K562 (cell line): Measurements from ENCODE around the gene ZNF521. TPM values are rescaled to one million over a fixed set of nuclear protein-coding genes. Genes with fewer than 3 reads are reported as not detected.
A peak's percentile ranks its signal among the peaks of the same experiment; 100 is the strongest.

Experiments used
- ATF1 ChIP-seq, 2 experiments: fragments of 450-650 bp in 1 of 2; IDR thresholded peaks; 2 replicates each; pipeline ENCODE4 v1.6.1; 2016; ENCODE audit warnings: missing compliant biosample characterization in 1 of 2, missing genetic modification characterization in 1 of 2
- CBFA2T3 ChIP-seq: fragments of 450-650 bp; IDR thresholded peaks from 2 replicates; pipeline ENCODE4 v1.6.1; 2017
- CCAR2 ChIP-seq: fragments of 200-400 bp; formaldehyde crosslinking; IDR thresholded peaks from 2 replicates; pipeline ENCODE4 v1.6.1; 2017; ENCODE audit warnings: mild to moderate bottlenecking, low read depth, low read length
- CCNT2 ChIP-seq: IDR thresholded peaks from 2 replicates; pipeline ENCODE4 v1.6.1; 2011; ENCODE audit warnings: borderline replicate concordance, low read depth, mild to moderate bottlenecking, moderate library complexity, mixed read lengths, low read length; ENCODE audit not compliant: insufficient read length; ENCODE audit errors: extremely low read depth
- EP400 ChIP-seq: fragments of 450-650 bp; IDR thresholded peaks from 2 replicates; pipeline ENCODE4 v1.6.1; 2017; ENCODE audit warnings: antibody characterized with exemption, mild to moderate bottlenecking, moderate library complexity
- HIVEP1 ChIP-seq: fragments of 250-450 bp; sonication (Bioruptor Pico); IDR thresholded peaks from 2 replicates; pipeline ENCODE4 v1.4.0; 2020; ENCODE audit warnings: mild to moderate bottlenecking
- IFI16 ChIP-seq: fragments of 250-450 bp; sonication (Bioruptor Pico); IDR thresholded peaks from 2 replicates; pipeline ENCODE4 v2.1.2; 2022; ENCODE audit warnings: mild to moderate bottlenecking, inconsistent platforms
- MCM2 ChIP-seq: fragments of 450-650 bp; IDR thresholded peaks from 2 replicates; pipeline ENCODE4 v1.6.1; 2017; ENCODE audit warnings: low read depth, mild to moderate bottlenecking
- MCM7 ChIP-seq, 2 experiments: fragments of 450-650 bp; IDR thresholded peaks; 2 replicates each; pipeline ENCODE4 v1.6.1; 2016 to 2018
- MTF1 ChIP-seq: fragments of 250-450 bp; sonication (Bioruptor Pico); IDR thresholded peaks from 2 replicates; pipeline ENCODE4 v1.9.0; 2021; ENCODE audit warnings: moderate library complexity, mild to moderate bottlenecking, inconsistent platforms, borderline replicate concordance
- PCBP2 ChIP-seq: fragments of 200-400 bp; formaldehyde crosslinking; IDR thresholded peaks from 2 replicates; pipeline ENCODE4 v1.6.1; 2018; ENCODE audit warnings: low read length, low read depth, mild to moderate bottlenecking, moderate library complexity; ENCODE audit not compliant: poor library complexity, severe bottlenecking
- SMAD4 ChIP-seq: fragments of 250-450 bp; sonication (Bioruptor Pico); conservative IDR thresholded peaks from 2 replicates; pipeline ENCODE4 v1.8.0; 2021; ENCODE audit warnings: inconsistent platforms, mild to moderate bottlenecking, moderate library complexity
- SRSF7 ChIP-seq: fragments of 200-400 bp; formaldehyde crosslinking; optimal IDR thresholded peaks from 2 replicates; pipeline ENCODE3; 2017; ENCODE audit warnings: mild to moderate bottlenecking, low read depth, low read length
- STAG1 ChIP-seq: sonication (generic); formaldehyde crosslinking; IDR thresholded peaks from 2 replicates; pipeline ENCODE4 v1.5.0; 2020; ENCODE audit warnings: missing genetic modification reagents, borderline replicate concordance
- STAT5B ChIP-seq: fragments of 250-450 bp; sonication (Bioruptor Pico); IDR thresholded peaks from 2 replicates; pipeline ENCODE4 v1.8.0; 2021; ENCODE audit warnings: mild to moderate bottlenecking, inconsistent platforms
- TAF15 ChIP-seq: fragments of 200-400 bp; formaldehyde crosslinking; IDR thresholded peaks from 2 replicates; pipeline ENCODE4 v1.6.1; 2017; ENCODE audit warnings: mild to moderate bottlenecking, low read depth, low read length, moderate library complexity
- TARDBP ChIP-seq: fragments of 450-650 bp; IDR thresholded peaks from 2 replicates; pipeline ENCODE4 v1.6.1; 2016
- TBP ChIP-seq: optimal IDR thresholded peaks from 2 replicates; pipeline ENCODE3; 2011; ENCODE audit warnings: low read depth, low read length, improper control_type of control experiment
- YBX1 ChIP-seq: fragments of 450-650 bp; IDR thresholded peaks from 2 replicates; pipeline ENCODE4 v1.7.1; 2016; ENCODE audit warnings: mild to moderate bottlenecking
- ZBTB7A ChIP-seq: IDR thresholded peaks from 2 replicates; pipeline ENCODE4 v1.6.1; 2011; ENCODE audit warnings: low read depth, mild to moderate bottlenecking, low read length, moderate library complexity, borderline replicate concordance; ENCODE audit not compliant: control insufficient read depth
- ZNF12 ChIP-seq: sonication (generic); formaldehyde crosslinking; IDR thresholded peaks from 2 replicates; pipeline ENCODE4 v1.4.0; 2020; ENCODE audit warnings: mild to moderate bottlenecking, missing genetic modification reagents
- ZNF324 ChIP-seq: fragments of 250-450 bp; sonication (Bioruptor Pico); IDR thresholded peaks from 2 replicates; pipeline ENCODE4 v1.4.0; 2020; ENCODE audit warnings: mild to moderate bottlenecking
- polyA plus RNA-seq, 8 experiments: library from polyadenylated mRNA; depleted of rRNA in 4 of 8; stranded (reverse) in 5 of 8; unstranded in 3 of 8; fragments of >200 nt; fragmentation: Nextera tagmentation in 2 of 8; fragmentation: Illumina TruSeq in 1 of 8; extraction: Ambion mirVana in 2 of 8; extraction: Trizol in 1 of 8; gene quantifications; 2 replicates each; pipeline versions ENCODE4 v1.2.1 to v1.2.3, GENCODE V29; 2011 to 2014; ENCODE audit warnings: inconsistent platforms in 1 of 8, missing spikeins in 1 of 8
- total RNA-seq, 7 experiments: library from RNA; depleted of rRNA in 6 of 7; stranded (reverse); fragments of >200 nt in 6 of 7; fragmentation: Illumina TruSeq in 2 of 7; extraction: Trizol in 2 of 7; gene quantifications; 2 replicates each; pipeline versions ENCODE4 v1.2.1 to v1.2.3, GENCODE V29; 2011 to 2021; ENCODE audit warnings: low replicate concordance in 1 of 7
- TF ChIP-seq, protein P1 (sequence below): fragments of 250-450 bp; sonication (Bioruptor Pico); IDR thresholded peaks from 2 replicates; pipeline ENCODE4 v1.4.0; 2020; ENCODE audit warnings: mild to moderate bottlenecking
- TF ChIP-seq, protein P2 (sequence below): fragments of 450-650 bp; formaldehyde crosslinking; IDR thresholded peaks from 2 replicates; pipeline ENCODE4 v1.4.0; 2020; ENCODE audit warnings: mild to moderate bottlenecking
- TF ChIP-seq, protein P3 (sequence below), 2 experiments: IDR thresholded peaks; 2 replicates each; pipeline ENCODE4 v1.6.1; 2011; ENCODE audit warnings: borderline replicate concordance in 1 of 2, control low read depth in 1 of 2, low read depth in 1 of 2, low read length in 1 of 2, mild to moderate bottlenecking in 1 of 2, mixed read lengths in 1 of 2, moderate library complexity in 1 of 2; ENCODE audit not compliant: insufficient read depth in 1 of 2, insufficient read length in 1 of 2, poor library complexity in 1 of 2, severe bottlenecking in 1 of 2; ENCODE audit errors: extremely low read depth in 1 of 2

ZNF521 gene
- total and polyA plus RNA-seq, 9 of the 15 experiments (the other 6 are each of a cell fraction or from before 2014, with no cell fraction given), result 1.2 to 5.8 (median 1.6) TPM

DNA sequence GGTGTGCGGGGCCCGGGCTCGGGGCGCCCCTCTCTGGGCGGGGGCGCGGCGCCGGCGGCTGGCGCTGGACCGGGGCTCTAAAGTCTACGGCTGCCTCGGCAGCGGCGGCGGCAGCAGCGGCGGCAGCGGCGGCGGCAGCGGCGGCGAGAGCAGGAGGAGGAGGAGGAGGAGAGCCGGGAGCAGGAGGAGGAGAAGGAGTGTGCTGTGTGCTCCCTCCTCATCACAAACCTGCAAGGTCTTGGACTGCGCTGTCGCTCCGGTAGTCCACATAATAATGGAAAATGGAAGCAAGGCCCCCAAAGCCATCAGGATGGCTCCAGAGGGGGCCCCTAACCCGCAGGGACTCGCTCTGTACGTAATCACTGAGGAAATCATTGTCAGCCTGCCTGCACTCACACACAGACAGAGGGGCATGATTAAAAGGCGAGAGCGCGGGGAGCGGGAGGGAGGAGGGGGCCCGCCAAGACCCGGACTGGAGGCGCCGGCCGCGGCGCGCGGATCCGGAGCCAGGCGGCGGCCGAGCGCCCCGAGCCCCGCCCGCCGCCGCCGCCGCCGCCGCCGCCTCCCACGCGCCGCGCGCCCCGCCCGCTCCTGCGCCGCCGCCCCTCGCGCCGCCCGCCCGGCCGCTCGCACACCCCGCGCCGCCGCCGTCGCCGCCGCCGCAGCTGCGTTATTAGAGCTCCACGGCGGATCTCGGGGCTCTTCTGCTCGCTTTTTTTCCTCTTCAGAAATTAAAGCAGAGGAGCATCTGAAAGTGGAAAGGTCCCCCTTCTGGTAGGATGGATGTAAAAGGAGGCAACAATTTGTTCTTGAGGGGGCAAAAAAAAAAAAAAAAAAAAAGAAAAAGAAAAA lies at the start of gene ZNF521 (continued):
- TF ChIP-seq, protein P1, sequence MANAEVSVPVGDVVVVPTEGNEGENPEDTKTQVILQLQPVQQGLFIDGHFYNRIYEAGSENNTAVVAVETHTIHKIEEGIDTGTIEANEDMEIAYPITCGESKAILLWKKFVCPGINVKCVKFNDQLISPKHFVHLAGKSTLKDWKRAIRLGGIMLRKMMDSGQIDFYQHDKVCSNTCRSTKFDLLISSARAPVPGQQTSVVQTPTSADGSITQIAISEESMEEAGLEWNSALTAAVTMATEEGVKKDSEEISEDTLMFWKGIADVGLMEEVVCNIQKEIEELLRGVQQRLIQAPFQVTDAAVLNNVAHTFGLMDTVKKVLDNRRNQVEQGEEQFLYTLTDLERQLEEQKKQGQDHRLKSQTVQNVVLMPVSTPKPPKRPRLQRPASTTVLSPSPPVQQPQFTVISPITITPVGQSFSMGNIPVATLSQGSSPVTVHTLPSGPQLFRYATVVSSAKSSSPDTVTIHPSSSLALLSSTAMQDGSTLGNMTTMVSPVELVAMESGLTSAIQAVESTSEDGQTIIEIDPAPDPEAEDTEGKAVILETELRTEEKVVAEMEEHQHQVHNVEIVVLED (CRISPR knock-in tag), result peak; percentile 85
- TF ChIP-seq SMAD4 (CRISPR knock-in tag), result peak; percentile 88
- peak; percentile 71 for TF ChIP-seq CCNT2
- TF ChIP-seq TAF15, result no peak
- no peak for TF ChIP-seq PCBP2
- TF ChIP-seq CCAR2, result no peak
- TF ChIP-seq MCM7 (IDR thresholded peaks at IDR 0.05), result no peak
- TF ChIP-seq TBP, result no peak
- no peak for TF ChIP-seq MTF1 (CRISPR knock-in tag)
- no peak for TF ChIP-seq YBX1
- peak; percentile 20; the same call in 1 of the 2 replicates for TF ChIP-seq ZBTB7A
- TF ChIP-seq, protein P2, sequence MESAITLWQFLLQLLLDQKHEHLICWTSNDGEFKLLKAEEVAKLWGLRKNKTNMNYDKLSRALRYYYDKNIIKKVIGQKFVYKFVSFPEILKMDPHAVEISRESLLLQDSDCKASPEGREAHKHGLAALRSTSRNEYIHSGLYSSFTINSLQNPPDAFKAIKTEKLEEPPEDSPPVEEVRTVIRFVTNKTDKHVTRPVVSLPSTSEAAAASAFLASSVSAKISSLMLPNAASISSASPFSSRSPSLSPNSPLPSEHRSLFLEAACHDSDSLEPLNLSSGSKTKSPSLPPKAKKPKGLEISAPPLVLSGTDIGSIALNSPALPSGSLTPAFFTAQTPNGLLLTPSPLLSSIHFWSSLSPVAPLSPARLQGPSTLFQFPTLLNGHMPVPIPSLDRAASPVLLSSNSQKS (CRISPR knock-in tag), result no peak
- no peak for TF ChIP-seq STAG1
- no peak for TF ChIP-seq ZNF12 (CRISPR knock-in tag)
- no peak for TF ChIP-seq HIVEP1 (CRISPR knock-in tag)
- TF ChIP-seq SRSF7, result no peak
- TF ChIP-seq TARDBP, result no peak
- TF ChIP-seq MCM2, result no peak
- no peak for TF ChIP-seq EP400
- no peak for TF ChIP-seq ZNF324
- no peak for TF ChIP-seq CBFA2T3
- TF ChIP-seq STAT5B, result no peak
- TF ChIP-seq IFI16 (CRISPR knock-in tag), result no peak
- TF ChIP-seq ATF1 (CRISPR knock-in tag; IDR thresholded peaks at IDR 0.05), result no peak
- TF ChIP-seq ATF1 (tag; IDR thresholded peaks at IDR 0.05), result peak; percentile 32; the same call in 1 of the 2 replicates
- TF ChIP-seq, protein P3, sequence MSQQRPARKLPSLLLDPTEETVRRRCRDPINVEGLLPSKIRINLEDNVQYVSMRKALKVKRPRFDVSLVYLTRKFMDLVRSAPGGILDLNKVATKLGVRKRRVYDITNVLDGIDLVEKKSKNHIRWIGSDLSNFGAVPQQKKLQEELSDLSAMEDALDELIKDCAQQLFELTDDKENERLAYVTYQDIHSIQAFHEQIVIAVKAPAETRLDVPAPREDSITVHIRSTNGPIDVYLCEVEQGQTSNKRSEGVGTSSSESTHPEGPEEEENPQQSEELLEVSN (IDR thresholded peaks at IDR 0.05; ENCODE audit: borderline replicate concordance in 1 of 2, extremely low read depth in 1 of 2, insufficient read depth in 1 of 2, insufficient read length in 1 of 2, low read depth in 1 of 2, low read length in 1 of 2, poor library complexity in 1 of 2, severe bottlenecking in 1 of 2), result peak in 1 of 2 experiments; percentile 86
